T-helper 22 cell (primary cell): Measurements from ENCODE around the gene WDR90.
A peak's percentile ranks its signal among the peaks of the same experiment; 100 is the strongest.

Source experiments
- DNase-seq: peaks from one replicate; pipeline ENCODE4 v3.0.0-alpha.2; 2020; ENCODE audit warnings: low read depth

Gene WDR90

DNA sequence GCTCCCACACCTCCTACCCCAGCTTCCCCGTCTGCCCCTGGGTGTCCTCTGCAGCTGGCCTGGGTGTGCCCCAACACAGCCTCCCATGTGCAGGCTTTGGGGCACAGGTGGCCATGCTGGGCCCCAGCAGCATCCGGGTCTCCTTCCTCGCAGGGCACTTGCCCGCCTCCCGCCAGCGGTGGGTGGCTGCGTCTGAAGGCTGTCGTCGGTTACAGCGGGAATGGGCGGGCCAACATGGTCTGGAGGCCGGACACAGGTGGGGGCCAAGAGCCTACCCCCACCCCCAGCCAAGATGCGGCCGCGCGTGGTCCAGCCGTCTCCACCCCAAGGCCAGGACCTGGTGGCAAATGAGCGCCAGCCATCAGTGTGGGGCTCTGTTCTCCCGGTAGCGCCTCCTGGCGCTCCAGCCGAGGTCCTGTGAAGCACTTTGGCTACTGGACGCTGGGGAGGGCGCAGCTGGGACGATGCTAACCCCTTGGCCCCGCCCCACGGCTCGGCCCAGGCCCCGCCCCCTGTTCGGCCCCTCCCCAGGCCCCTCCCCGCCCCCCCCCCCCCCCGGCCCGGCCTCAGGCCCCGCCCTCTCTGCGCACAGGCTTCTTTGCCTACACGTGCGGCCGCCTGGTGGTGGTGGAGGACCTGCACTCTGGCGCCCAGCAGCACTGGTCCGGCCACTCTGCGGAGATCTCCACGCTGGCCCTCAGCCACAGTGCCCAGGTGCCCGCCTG, 11.5 kb downstream of the WDR90 start:
- peak; percentile 51 for DNase-seq

DNA sequence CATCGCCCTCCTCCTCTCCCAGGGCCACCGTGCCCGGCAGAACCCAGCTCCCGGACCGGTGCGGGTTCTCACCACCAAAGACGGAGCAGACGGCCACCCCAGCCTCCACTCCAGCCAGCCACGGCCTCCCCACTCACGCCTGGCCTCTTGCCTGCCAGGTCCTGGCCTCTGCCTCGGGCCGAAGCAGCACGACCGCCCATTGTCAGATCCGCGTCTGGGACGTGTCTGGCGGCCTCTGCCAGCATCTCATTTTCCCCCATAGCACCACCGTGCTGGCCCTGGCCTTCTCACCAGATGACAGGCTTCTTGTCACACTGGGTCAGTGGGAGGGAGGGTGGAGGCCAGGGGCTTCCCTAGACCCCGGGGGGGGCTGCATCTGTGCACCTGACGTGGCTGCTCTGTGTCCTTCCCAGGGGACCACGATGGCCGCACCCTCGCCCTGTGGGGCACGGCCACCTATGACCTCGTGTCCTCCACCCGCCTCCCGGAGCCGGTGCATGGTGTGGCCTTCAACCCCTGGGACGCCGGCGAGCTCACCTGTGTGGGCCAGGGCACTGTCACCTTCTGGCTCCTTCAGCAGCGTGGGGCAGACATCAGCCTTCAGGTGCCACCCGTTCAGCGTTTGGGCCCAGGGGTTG, 12.1 kb downstream of the WDR90 start:
- DNase-seq, result no peak

DNA sequence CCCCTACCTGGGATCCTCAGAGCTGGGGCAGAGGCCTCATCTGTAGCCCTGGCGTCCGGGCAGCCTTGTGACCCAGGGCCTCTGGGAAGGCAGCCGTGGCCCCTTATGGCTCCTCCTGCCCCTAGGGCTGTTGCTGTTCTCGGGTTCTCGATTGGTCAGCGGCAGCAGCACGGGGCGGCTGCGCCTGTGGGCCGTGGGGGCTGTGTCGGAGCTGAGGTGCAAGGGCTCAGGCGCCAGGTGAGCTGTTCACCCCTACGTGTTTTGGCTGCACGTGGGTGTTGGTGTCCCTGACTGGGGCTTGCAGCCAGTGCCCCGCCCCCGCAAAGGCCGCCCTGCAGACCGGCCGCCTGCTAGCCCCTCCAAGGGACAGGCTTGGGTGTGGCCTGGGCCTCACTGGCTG, 12.9 kb downstream of the WDR90 start:
- no peak for DNase-seq

DNA sequence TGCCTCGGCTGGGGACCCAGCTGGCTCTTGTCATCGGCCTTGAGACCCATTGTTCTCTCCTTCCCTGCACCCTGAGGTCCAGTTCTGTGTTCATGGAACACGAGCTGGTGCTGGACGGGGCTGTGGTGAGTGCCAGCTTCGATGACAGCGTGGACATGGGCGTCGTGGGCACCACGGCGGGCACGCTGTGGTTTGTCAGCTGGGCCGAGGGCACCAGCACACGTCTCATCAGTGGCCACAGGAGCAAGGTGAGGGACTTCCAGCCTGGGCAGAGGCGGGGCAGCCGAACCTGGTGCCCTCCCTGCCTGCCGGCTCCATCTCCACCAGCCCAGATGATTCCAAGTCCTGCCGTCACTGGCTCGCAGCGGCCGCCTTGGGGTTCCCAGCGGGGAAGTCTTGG, 13.4 kb downstream of the WDR90 start:
- no peak for DNase-seq

DNA sequence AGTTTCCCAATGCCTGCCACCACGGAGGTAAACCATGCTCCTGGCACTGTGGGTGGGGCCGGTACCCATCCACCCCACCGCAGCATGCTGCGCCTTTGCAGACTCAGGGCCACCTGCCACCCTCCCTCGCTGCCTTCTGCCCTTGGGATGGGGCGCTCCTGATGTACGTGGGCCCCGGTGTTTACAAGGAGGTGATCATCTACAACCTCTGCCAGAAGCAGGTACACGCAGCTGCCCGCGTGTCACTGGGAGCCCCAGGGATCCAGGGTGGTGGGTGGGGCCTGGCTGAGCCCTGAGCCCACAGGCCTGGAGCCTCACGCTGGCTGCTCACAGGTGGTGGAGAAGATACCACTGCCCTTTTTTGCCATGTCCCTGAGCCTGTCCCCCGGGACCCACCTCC, 17.4 kb downstream of the WDR90 start:
- no peak for DNase-seq

DNA sequence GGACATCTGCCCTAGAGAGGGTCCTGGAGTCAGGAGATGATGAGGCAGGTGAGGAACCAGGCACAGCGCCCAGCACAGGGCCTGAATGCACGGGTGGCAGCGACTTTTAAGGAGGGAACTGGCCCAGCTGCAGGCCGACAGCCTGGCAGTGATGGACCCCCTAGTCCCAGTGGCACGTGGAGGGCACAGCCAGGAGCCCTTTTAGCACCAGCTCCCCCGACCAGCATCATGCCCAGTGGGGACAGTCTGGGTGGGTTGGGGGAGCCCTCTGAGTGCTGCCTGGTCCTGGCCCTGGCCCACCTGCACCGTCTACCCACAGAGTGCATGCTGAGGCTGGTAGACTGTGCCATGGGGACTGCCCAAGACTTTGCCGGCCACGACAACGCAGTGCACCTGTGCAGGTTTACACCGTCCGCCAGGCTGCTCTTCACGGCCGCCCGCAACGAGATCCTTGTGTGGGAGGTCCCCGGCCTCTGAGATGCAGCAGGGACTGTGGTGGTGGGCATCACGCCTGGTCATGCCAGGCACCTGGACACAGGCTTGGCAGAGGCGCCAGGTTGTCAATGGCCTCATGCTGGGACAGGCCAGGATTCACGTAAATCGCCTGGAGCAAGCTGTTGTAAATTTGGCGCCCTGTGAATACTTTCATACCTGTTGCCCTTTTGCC, 18.1 kb downstream of the WDR90 start:
- no peak for DNase-seq

DNA sequence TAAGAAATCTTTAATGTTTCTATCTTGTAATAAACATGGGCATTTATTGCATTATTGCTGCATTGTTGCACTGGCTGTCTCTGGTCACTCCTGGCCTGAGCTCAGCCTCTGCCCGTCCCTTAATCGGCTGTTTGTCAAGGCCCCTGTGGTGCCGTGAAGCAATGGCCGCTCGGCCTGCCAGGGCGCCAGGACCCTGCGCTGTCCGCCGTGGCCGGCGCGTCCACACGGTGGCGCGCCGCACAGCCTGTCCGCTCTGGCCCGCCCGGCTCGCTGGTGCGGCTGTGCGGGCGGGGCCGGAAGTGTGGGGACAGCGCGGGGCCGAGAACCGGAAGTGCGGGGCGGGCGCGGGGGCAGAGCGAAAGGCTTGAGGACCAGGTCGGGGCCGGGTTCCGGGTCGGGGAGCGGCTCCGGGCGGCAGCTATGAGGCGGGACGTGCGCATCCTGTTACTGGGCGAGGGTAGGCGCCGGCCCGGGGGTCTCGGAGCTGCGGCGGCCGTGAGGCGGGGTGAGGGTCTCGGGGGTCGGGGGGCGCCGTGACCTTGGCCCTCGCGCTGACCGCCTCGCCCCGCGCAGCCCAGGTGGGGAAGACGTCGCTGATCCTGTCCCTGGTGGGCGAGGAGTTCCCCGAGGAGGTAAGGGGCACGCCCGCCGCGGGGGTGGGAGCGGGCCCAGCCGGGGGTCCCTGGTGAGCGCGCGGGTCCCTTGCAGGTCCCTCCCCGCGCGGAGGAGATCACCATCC, 18.8 kb downstream of the WDR90 start, which contains the start of gene RHOT2:
TSS of gene RHOT2 (plus strand) at position 353 of the 739 bp plus-strand sequence. CDS start at position 421, 68 bp downstream.
- DNase-seq, result peak; percentile 81

DNA sequence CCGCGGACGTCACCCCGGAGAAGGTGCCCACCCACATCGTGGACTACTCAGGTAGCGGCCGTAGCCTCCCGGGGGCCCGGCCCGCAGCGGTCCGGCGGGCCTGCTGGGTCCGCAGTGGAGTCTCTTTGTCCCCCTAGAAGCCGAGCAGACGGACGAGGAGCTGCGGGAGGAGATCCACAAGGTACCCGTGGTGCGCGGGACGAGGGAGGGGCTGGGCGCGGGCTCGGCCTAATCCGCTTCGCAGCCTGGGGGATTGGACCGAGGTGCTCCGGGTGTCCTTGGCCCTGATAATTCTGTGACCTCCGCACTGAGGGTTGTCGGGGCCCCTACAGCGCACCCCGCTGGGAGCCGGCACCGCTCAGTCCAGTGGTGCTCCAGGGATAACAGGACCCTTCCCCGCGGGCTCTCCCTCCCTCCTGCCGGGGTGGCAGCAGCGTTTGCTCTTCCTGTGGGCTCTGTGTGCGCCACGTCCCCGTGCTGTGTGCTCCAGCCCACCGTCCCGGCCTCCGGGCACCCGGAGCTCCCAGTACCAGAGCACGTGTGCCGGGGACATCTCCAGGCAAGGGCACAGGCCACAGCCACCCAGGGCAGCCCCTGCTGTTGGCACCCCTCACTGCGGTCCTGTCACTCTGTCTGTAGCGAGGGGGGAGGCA, 19.5 kb downstream of the WDR90 start:
- DNase-seq, result no peak

DNA sequence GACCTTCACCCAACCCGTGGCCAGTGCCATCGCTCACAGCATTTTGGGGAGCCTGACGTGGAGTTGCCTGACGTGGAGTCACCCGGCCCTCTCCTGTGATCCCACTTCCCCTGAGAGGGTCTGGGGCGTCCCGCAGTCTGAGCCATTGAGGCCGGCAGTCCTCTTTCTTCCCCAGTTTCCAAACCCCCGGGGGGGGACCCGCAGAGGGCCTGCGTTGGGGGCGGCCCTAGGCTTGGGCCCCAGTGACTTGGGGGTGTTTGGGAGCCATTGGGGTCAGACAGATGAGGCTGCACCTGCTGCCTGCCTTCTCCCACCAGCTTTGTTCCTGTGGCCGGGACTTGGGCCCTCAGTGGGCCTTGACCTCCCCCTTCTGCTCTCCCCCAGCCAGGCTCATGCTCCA, 20.5 kb downstream of the WDR90 start:
- no peak for DNase-seq

DNA sequence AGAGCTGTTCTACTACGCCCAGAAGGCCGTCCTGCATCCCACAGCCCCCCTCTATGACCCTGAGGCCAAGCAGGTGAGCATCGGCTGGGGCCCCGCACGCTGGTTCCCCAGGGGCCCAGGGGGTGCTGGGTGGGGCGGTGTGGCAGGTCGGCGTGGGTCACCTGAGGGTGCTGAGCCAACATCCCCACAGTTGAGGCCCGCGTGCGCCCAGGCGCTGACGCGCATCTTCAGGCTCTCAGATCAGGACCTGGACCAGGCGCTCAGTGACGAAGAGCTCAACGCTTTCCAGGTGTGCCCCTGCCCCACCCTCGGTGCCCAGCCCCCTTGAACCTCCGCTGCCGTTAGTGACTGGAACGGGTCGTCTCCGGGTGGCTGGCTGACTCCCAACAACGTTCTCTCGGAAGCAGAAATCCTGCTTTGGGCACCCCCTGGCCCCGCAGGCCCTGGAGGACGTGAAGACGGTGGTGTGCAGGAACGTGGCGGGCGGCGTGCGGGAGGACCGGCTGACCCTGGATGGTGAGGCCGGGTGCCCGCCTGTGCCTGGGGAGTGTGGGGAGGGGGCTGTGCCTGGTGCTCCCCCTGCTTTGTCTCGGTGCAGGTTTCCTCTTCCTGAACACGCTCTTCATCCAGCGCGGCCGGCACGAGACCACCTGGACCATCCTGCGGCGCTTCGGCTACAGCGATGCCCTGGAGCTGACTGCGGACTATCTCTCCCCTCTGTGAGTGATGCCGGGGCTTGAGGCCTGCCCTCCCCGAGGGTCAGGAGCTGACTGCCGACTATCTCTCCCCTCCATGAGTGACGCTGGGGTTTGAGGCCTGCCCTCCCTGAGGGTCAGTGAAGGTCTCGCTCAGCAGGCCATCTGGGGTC, 21.6 kb downstream of the WDR90 start:
- no peak for DNase-seq

DNA sequence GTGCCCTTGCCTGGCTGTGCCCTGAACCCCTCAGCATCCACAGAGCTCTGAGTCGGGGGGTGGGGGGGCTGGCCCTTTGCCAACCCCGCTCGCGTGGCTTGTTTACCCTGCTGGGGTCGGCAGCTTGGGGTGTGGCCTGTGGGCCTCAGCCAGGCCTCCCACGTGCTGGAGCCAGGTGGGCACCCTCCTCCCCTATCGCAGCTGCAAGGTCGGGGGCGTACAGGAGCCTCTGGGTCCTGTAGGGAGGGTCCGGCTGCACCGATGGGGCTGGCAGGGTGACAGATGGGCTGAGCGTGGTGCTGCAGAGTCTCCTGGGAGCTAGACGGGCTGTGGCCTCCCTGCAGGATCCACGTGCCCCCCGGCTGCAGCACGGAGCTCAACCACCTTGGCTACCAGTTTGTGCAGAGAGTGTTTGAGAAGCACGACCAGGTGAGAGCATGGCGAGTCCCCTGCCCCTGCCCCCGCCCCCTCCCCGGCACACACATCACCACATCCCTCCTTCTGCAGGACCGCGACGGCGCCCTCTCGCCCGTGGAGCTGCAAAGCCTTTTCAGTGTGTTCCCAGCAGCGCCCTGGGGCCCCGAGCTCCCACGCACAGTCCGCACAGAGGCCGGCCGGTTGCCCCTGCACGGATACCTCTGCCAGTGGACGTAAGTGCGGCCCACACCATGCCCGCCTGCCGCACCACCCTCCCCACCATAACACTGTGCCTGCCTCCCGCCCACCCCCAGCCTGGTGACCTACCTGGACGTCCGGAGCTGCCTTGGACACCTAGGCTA, 22.4 kb downstream of the WDR90 start:
- DNase-seq, result no peak

DNA sequence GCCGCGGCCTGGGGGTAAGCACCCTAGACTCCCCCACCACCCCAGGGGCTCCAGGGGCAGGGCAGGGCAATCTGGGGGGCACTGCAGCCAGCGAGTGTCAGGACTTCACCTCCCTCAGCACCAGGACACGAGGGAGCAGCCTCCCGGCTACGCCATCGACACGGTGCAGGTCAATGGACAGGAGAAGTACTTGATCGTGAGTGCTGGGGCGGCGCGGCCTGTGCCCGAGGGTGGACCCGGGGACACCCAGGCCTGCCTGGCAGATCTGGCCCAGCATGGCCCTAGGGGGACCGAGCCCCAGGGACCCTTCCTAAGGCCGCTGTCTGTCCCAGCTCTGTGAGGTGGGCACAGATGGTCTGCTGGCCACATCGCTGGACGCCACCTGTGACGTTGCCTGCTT, 23.2 kb downstream of the WDR90 start:
- DNase-seq, result no peak

DNA sequence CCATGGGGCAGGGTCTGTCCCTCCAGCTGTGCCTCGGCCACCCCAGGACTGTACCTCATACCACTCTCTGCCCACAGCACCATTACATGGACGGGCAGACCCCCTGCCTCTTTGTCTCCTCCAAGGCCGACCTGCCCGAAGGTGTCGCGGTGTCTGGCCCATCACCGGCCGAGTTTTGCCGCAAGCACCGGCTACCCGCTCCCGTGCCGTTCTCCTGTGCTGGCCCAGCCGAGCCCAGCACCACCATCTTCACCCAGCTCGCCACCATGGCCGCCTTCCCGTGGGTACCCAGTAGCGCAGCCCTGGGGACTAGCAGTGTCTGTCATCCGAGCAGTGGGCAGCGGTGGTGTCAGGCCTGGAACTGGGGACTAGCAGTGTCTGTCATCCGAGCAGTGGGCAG, 23.7 kb downstream of the WDR90 start:
- DNase-seq, result no peak

DNA sequence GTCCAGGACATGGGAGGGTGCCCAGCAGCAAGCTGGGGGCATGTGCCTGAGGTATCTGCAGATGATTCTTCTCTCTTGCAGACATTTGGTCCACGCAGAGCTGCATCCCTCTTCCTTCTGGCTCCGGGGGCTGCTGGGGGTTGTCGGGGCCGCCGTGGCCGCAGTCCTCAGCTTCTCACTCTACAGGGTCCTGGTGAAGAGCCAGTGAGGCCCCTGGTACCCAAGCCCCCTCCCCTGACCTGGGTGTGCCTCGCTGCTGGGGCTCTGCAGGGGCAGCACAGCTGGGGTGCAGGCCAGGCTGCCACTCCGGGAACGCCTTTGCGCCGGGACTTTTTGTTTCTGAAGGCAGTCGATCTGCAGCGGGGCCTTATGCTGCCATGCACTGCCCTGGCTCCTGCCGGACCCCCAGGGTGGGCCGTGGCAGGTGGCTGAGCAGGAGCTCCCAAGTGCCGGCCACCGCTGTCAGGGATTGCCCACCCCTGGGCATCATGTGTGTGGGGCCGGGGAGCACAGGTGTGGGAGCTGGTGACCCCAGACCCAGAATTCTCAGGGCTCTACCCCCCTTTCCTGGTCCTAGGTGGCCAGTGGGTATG, 24.3 kb downstream of the WDR90 start:
- no peak for DNase-seq

DNA sequence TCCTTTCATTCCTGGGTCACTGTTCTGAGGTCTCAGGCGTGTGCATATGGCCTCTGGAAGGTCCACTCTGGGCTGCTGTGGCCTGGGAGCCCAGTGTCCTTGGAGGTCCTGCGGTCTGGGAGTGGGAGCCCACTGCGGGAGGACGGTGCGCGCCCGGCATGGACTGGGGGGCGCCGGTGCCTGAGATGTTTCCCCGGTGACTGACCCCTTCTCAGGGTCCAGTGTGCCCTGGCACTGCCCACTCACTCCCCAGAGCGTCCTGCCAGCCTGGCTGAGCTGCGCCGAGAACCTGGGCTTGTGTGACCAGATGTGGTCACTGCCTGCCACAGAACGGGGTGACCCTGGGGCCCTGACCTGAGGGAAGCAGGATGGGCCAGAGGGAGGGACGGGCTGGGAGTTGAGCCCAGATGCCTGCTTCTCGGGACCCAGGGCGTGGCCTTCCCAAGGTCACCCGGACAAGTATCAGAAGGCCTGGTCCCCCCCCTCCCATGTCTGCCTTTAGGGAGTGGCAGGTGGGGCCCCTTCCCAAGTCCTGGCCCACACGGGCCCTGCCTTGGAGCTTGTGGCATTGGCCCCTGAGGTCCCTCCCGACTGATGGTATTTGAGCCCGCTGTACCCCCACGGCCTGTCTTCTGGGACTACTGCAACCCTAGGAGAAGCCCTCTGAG, 25.2 kb downstream of the WDR90 start:
- DNase-seq, result no peak

DNA sequence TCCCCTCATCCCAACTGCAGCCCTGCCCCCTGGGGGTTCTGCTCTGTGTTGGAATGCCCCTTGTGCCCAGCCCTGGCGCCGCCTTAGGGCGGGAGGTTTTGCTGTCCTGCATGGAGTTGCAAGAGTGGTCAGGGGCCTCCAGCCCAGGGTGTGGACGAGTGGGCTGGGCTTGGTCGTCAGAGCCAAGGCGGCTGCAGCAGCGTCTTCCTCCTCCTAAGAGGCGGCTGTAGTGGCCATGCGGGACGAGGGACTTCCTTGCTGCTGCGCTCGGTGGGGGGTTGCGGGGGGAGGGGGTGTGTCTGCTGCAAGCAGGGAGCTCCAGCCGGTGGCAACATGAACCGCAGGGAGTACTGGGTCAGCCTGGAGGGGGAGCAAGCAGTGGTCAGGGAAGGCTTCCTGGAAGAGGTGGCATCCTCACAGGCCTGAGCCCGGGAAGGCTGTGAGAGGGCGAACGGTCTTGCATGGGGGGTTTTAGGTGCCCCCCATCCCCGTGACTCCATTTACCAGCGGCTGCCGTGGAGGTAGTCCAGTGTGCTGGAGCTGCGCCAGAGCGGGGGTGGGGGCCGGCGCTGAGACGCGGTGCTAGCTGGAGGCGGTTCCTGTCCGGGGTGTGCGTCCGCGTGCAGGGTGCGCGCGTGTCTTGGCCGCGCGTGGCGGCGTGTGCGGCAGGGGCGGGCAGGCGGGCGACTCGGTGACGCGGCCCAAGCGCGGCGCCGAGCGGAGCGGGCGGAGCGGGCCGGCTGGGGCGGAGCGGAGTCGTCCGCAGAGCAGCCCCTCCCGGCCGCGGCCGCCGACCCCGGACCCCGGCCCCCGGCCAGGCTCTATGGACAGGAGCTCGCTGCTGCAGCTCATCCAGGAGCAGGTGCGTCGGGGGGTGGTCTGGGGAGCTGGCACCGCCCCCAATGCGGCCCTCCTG, 26.1 kb downstream of the WDR90 start, which contains the start of gene RHBDL1:
TSS of gene RHBDL1 (plus strand) at position 704 of the 916 bp plus-strand sequence. CDS start at position 824, 120 bp downstream.
- DNase-seq, result no peak

DNA sequence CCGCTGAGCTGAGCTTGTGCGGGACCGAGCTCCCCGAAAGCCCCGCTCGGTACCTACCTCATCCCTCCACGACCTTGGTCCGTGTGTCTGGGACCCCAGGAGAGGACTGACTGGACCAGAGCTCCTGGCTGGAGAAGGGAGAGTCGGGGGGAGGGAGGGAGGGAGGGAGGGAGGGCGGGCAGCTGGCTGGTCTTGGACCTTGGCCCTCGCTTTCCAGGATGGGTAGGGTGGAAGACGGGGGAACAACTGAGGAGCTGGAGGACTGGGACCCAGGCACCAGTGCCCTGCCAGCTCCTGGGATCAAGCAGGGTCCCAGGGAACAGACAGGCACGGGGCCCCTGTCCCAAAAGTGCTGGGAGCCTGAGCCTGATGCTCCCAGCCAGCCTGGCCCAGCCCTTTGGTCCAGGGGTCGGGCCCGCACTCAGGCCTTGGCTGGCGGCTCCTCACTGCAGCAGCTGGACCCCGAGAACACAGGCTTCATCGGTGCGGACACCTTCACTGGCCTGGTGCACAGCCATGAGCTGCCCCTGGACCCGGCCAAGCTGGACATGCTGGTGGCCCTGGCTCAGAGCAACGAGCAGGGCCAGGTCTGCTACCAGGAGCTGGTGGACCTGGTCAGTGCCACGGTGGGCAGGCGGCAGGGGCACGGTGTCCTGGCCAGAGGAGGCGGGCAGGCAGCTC, 26.9 kb downstream of the WDR90 start:
- DNase-seq, result no peak

DNA sequence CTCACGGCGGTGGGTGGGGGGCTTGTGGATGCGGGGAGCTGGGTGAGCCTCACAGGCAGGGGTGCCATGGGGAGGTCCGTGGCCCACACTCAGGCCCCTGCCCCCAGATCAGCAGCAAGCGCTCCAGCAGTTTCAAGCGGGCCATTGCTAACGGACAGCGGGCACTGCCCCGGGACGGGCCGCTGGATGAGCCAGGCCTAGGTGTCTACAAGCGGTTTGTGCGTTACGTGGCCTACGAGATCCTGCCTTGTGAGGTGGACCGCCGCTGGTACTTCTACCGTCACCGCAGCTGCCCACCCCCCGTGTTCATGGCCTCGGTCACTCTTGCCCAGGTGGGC, 27.4 kb downstream of the WDR90 start:
- no peak for DNase-seq
